Hepatocyte (in vitro differentiated cells): ENCODE data around the gene PRORP. TPM values are rescaled to one million over a fixed set of nuclear protein-coding genes. Genes with fewer than 3 reads are reported as not detected.
A peak's percentile ranks its signal among the peaks of the same experiment; 100 is the strongest.

Source experiments
- DNase-seq: peaks from one replicate; pipeline ENCODE4 v3.0.0-alpha.2; 2016; ENCODE audit warnings: low spot score
- H2AFZ ChIP-seq: fragments of 200-600 bp; sonication (generic); 2 replicates; pipeline ENCODE4 v1.6.0; 2016; ENCODE audit warnings: antibody characterized with exemption, mild to moderate bottlenecking
- H3K27ac ChIP-seq: fragments of 200-600 bp; sonication (generic); 2 replicates; pipeline ENCODE4 v1.5.1; 2016; ENCODE audit warnings: mild to moderate bottlenecking
- H3K27me3 ChIP-seq: fragments of 200-600 bp; sonication (generic); 2 replicates; pipeline ENCODE4 v1.6.1; 2016
- H3K36me3 ChIP-seq: fragments of 200-600 bp; sonication (generic); replicated peaks from 2 replicates; pipeline ENCODE4 v1.5.1; 2016; ENCODE audit warnings: low read depth; ENCODE audit not compliant: insufficient read depth
- H3K4me1 ChIP-seq: fragments of 200-600 bp; sonication (generic); 2 replicates; pipeline ENCODE4 v1.5.1; 2016; ENCODE audit warnings: mild to moderate bottlenecking, moderate library complexity; ENCODE audit not compliant: insufficient read depth
- H3K4me2 ChIP-seq: fragments of 200-600 bp; sonication (generic); 2 replicates; pipeline ENCODE4 v1.6.0; 2016
- H3K4me3 ChIP-seq: fragments of 200-600 bp; sonication (generic); 2 replicates; pipeline ENCODE4 v1.5.1; 2016; ENCODE audit warnings: mild to moderate bottlenecking
- H3K79me2 ChIP-seq: fragments of 200-600 bp; sonication (generic); 2 replicates; pipeline ENCODE4 v1.6.0; 2017; ENCODE audit warnings: mild to moderate bottlenecking
- H3K9me2 ChIP-seq: fragments of 200-600 bp; sonication (generic); replicated peaks from 2 replicates; pipeline ENCODE4 v1.6.0; 2017; ENCODE audit warnings: mild to moderate bottlenecking; ENCODE audit not compliant: insufficient read depth
- H3K9me3 ChIP-seq: fragments of 200-600 bp; sonication (generic); 2 replicates; pipeline ENCODE4 v1.5.1; 2016; ENCODE audit warnings: low read depth, mild to moderate bottlenecking
- H4K20me1 ChIP-seq: fragments of 200-600 bp; sonication (generic); 2 replicates; pipeline ENCODE4 v1.6.0; 2016; ENCODE audit warnings: mild to moderate bottlenecking; ENCODE audit not compliant: insufficient read depth, poor library complexity, severe bottlenecking
- EZH2 ChIP-seq: fragments of 200-600 bp; sonication (generic); IDR thresholded peaks from 2 replicates; pipeline ENCODE4 v1.6.1; 2016; ENCODE audit warnings: antibody characterized with exemption, mild to moderate bottlenecking, borderline replicate concordance
- EZH2phosphoT487 ChIP-seq: fragments of 200-600 bp; sonication (generic); IDR thresholded peaks from one replicate; pipeline ENCODE4 v1.6.1; 2018; ENCODE audit warnings: antibody characterized with exemption, mild to moderate bottlenecking, low read depth, moderate library complexity; ENCODE audit not compliant: unreplicated experiment, severe bottlenecking
- WGBS: methylation state at CpG from one replicate; pipeline ENCODE4 v1.1.6; 2016; ENCODE audit warnings: low lambda C conversion rate; ENCODE audit errors: missing lambda C conversion rate; 5-methylcytosine and 5-hydroxymethylcytosine counted together
- polyA plus RNA-seq: library from polyadenylated mRNA; unstranded; fragments of >200 nt; fragmentation: Nextera tagmentation; extraction: Ambion mirVana; gene quantifications from 2 replicates; pipeline ENCODE4 v1.2.1, GENCODE V29; 2016
- total RNA-seq: library from RNA; depleted of rRNA; stranded (reverse); fragments of >200 nt; gene quantifications from 2 replicates; pipeline ENCODE4 v1.2.3, GENCODE V29; 2014
- TF ChIP-seq, protein P1 (sequence below): fragments of 200-600 bp; sonication (generic); IDR thresholded peaks from 2 replicates; pipeline ENCODE4 v1.5.1; 2016; ENCODE audit warnings: antibody characterized with exemption, mild to moderate bottlenecking; ENCODE audit not compliant: poor library complexity

PRORP gene
- total and polyA plus RNA-seq, 2 experiments from 2014 or later = 19.8 to 48.2 TPM

DNA sequence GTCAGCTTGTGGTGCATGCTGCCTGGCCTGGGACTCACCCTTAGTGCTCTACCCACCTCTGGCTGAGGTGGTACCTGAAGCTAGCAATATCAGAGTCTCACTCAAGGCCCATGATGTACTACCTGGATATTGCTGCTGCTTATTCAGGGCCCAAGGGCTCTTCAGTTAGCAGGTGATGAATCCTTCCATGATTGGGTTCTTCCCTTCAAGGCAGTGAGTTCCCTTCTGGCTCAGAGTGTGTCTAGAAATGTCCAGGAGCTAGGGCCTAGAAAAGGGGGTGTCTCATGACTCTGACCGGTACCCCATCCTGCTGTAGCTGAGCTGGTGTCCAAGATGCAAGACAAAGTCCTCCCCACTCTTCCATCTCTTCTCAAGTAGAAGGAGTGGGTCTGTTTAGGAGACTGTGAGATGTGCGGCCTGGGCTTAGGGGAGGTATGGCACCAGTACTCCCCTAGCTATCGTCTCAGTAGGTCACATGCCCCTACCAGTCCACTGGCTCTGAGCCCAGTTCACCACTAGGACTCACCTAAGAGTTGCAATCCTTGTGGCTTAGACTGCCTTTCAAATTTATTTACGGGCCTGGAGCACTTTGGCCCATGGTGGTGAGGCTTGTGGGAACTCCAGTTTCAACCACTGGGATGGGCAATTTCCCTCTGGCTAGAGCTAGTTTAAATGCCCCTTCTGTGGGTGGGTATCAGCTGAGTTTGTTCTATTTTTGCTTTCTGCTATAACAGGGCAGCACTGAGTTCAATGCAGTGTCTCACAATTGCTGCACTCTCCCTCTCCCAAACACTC, 12.2 kb downstream of the PRORP start:
- TF ChIP-seq EZH2 (no peak), EZH2phosphoT487 (no peak)
- TF ChIP-seq, protein P1, sequence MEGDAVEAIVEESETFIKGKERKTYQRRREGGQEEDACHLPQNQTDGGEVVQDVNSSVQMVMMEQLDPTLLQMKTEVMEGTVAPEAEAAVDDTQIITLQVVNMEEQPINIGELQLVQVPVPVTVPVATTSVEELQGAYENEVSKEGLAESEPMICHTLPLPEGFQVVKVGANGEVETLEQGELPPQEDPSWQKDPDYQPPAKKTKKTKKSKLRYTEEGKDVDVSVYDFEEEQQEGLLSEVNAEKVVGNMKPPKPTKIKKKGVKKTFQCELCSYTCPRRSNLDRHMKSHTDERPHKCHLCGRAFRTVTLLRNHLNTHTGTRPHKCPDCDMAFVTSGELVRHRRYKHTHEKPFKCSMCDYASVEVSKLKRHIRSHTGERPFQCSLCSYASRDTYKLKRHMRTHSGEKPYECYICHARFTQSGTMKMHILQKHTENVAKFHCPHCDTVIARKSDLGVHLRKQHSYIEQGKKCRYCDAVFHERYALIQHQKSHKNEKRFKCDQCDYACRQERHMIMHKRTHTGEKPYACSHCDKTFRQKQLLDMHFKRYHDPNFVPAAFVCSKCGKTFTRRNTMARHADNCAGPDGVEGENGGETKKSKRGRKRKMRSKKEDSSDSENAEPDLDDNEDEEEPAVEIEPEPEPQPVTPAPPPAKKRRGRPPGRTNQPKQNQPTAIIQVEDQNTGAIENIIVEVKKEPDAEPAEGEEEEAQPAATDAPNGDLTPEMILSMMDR = no peak
- Histone ChIP-seq H3K27me3 (no peaks in the 10 kb centered on the region), H3K36me3 (no peaks in the 10 kb centered on the region), H4K20me1 (no peaks in the 10 kb centered on the region), H3K4me3 (no peak overlapping the region), H3K4me2 (no peak overlapping the region), H3K9me3 (no peaks in the 10 kb centered on the region), H3K9me2 (no peaks in the 10 kb centered on the region), H3K4me1 (no peaks in the 10 kb centered on the region), H3K27ac (no peak overlapping the region), H3K79me2 (peaks cover 25% of the 10 kb centered on the region), H2AFZ (no peak overlapping the region)
- DNase-seq = peak; percentile 1
- WGBS = 98% methylated on average over 4 of the region's 4 CpGs

GRCh38 chr14:35138585-35138984, 16.2 kb downstream of the PRORP start:
- H2AFZ ChIP-seq = no peak overlapping the region
- no peak overlapping the region for H3K4me3 ChIP-seq
- no peaks in the 10 kb centered on the region for H3K79me2 ChIP-seq
- H3K4me2 ChIP-seq = no peak overlapping the region
- H3K27ac ChIP-seq = no peak overlapping the region
- WGBS = no CpG with 5 or more reads among the region's 5 CpGs
- H3K9me2 ChIP-seq = no peaks in the 10 kb centered on the region
- H3K27me3 ChIP-seq = no peaks in the 10 kb centered on the region
- DNase-seq = no peak
- H3K9me3 ChIP-seq = no peaks in the 10 kb centered on the region
- H3K36me3 ChIP-seq = no peaks in the 10 kb centered on the region
- no peaks in the 10 kb centered on the region for H4K20me1 ChIP-seq
- H3K4me1 ChIP-seq = no peaks in the 10 kb centered on the region
- no peak for TF ChIP-seq EZH2phosphoT487
- no peak for TF ChIP-seq EZH2
- TF ChIP-seq, protein P1 = no peak

DNA sequence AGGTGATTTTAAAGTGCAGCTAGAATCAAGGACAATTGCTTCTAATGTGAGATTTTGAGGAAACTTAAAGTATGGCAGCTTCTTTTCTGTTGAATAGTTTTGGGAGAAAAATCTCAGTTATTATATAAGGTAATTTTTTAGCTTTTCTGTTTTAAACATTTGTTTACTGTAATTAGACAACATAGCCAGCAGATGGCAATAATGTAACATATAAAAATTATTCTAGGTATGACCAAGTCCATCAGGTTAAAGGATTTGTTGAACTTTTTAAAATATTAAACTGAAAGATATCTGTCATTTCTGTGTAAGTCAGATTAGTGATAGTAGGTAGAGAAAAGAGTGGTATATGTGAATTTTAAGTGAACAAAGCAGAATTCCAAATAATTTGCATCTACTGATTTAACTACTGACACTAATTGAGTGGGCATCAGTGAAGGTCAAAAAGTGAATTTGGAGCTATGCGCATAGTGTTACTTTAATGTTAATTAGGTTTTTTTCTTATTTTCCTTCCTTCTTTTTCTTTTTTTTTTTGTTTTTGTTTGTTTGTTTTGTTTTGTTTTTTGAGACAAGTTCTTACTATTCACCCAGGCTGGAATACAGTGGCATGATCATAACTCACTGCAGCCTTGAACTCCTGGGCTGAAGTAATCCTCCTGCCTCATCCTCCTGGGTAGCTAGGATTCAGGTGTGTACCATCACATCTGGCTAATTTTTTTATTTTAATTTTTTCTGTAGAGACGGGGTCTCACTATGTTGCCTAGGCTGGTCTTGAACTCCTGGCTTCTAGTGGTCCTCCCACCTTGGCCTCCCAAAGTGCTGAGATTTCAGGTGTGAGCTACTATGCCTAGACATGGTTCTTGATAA, 18.6 kb downstream of the PRORP start:
- DNase-seq = no peak
- no peak overlapping the region for H3K4me2 ChIP-seq
- TF ChIP-seq EZH2phosphoT487 = no peak
- TF ChIP-seq, protein P1 = no peak
- TF ChIP-seq EZH2 = no peak
- H3K9me2 ChIP-seq = no peaks in the 10 kb centered on the region
- H2AFZ ChIP-seq = no peak overlapping the region
- no peaks in the 10 kb centered on the region for H3K27me3 ChIP-seq
- whole genome bisulfite sequencing = no CpG with 5 or more reads among the region's 2 CpGs
- no peaks in the 10 kb centered on the region for H3K4me1 ChIP-seq
- H3K36me3 ChIP-seq = no peaks in the 10 kb centered on the region
- no peaks in the 10 kb centered on the region for H4K20me1 ChIP-seq
- H3K4me3 ChIP-seq = no peak overlapping the region
- no peaks in the 10 kb centered on the region for H3K9me3 ChIP-seq
- H3K79me2 ChIP-seq = no peaks in the 10 kb centered on the region
- H3K27ac ChIP-seq = no peak overlapping the region
